ENCODE data around the gene SCAI. TPM values are rescaled to one million over a fixed set of nuclear protein-coding genes. Genes with fewer than 3 reads are reported as not detected.

Gene SCAI
- total and polyA plus RNA-seq, 5 donors from 2014 or later: 1.7 to 11.3 (median 3.9) TPM

DNA sequence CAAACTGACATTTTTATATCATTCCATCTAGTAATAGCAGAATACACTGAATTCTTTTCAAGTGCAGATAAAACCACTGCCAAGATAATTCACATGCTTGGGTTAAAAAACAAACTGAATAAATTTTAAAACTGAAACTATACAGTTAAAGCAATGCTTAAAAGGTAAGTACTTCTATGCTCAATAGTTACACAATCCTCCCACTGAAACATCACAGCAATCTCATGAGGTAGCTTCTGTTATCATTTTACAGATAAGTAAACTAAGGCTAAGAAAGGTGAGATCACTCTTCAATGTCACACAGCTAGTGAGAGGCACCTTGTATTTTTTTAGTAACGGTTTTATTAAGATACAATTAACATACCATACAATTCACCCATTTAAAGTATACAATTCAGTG lies 189.1 kb downstream of the SCAI start:
- no peak for ATAC-seq (ENCODE audit: low read depth in 2 of 2)

GRCh38 chr9:124950050-124950718 lies 193.1 kb downstream of the SCAI start:
- H3K36me3 Mint-ChIP-seq: peaks cover 18% of the 10 kb centered on the region
- DNase-seq: no peak
- no peaks in the 10 kb centered on the region for H3K27me3 Mint-ChIP-seq
- Histone ChIP-seq H3K9me3 (ENCODE audit: control insufficient read depth in 2 of 2, low read length in 2 of 2) (no peaks in the 10 kb centered on the region), H3K27me3 (ENCODE audit: control insufficient read depth, insufficient read depth, low read length) (no peaks in the 10 kb centered on the region), H3K36me3 (ENCODE audit: control insufficient read depth, insufficient read depth, low read length) (no peaks in the 10 kb centered on the region), H3K4me3 (ENCODE audit: low read depth, low read length) (no peak overlapping the region), H3K27ac (ENCODE audit: insufficient read depth, low read length, poor library complexity, severe bottlenecking) (no peak overlapping the region), H3K4me1 (ENCODE audit: control insufficient read depth, insufficient read depth, low read length, poor library complexity, severe bottlenecking) (no peaks in the 10 kb centered on the region)
- H3K4me3 Mint-ChIP-seq: no peak overlapping the region
- H3K9me3 Mint-ChIP-seq: no peaks in the 10 kb centered on the region
- H3K27ac Mint-ChIP-seq: peak overlapping the region in 1 of 3 donors; percentile 39
- H3K4me1 Mint-ChIP-seq: peaks cover 0 to 6% (median 1%) of the 10 kb centered on the region in 4 donors
- no peak for ATAC-seq (ENCODE audit: low read depth in 2 of 2)

More for the DNA sequence above, 189.1 kb downstream of the SCAI start:
- H3K27me3 ChIP-seq (ENCODE audit: control insufficient read depth, insufficient read depth, low read length): no peaks in the 10 kb centered on the region
- Mint-ChIP-seq H3K27ac (peak overlapping the region in 1 of 3 donors; percentile 68), H3K36me3 (peaks cover 18% of the 10 kb centered on the region), H3K4me3 (no peak overlapping the region), H3K4me1 (peaks cover 0 to 6% (median 0%) of the 10 kb centered on the region in 4 donors), H3K9me3 (no peaks in the 10 kb centered on the region), H3K27me3 (no peaks in the 10 kb centered on the region)
- no peak overlapping the region for H3K4me3 ChIP-seq (ENCODE audit: low read depth, low read length)
- no peak overlapping the region for H3K27ac ChIP-seq (ENCODE audit: insufficient read depth, low read length, poor library complexity, severe bottlenecking)
- H3K4me1 ChIP-seq (ENCODE audit: control insufficient read depth, insufficient read depth, low read length, poor library complexity, severe bottlenecking): no peaks in the 10 kb centered on the region
- no peaks in the 10 kb centered on the region for H3K9me3 ChIP-seq (ENCODE audit: control insufficient read depth in 2 of 2, low read length in 2 of 2)
- no peaks in the 10 kb centered on the region for H3K36me3 ChIP-seq (ENCODE audit: control insufficient read depth, insufficient read depth, low read length)
- DNase-seq: no peak

GRCh38 chr9:124949387-124949786 lies 193.9 kb downstream of the SCAI start:
- DNase-seq (no peak), ATAC-seq (ENCODE audit: low read depth in 2 of 2) (no peak)
- H3K27ac ChIP-seq (ENCODE audit: insufficient read depth, low read length, poor library complexity, severe bottlenecking): no peak overlapping the region
- Mint-ChIP-seq H3K4me3 (no peak overlapping the region), H3K9me3 (no peaks in the 10 kb centered on the region), H3K36me3 (peaks cover 18% of the 10 kb centered on the region), H3K27ac (peak overlapping the region in 1 of 3 donors; percentile 39), H3K4me1 (peaks cover 0 to 6% (median 1%) of the 10 kb centered on the region in 4 donors), H3K27me3 (no peaks in the 10 kb centered on the region)
- no peak overlapping the region for H3K4me3 ChIP-seq (ENCODE audit: low read depth, low read length)
- H3K9me3 ChIP-seq (ENCODE audit: control insufficient read depth in 2 of 2, low read length in 2 of 2): no peaks in the 10 kb centered on the region
- H3K4me1 ChIP-seq (ENCODE audit: control insufficient read depth, insufficient read depth, low read length, poor library complexity, severe bottlenecking): no peaks in the 10 kb centered on the region
- H3K36me3 ChIP-seq (ENCODE audit: control insufficient read depth, insufficient read depth, low read length): no peaks in the 10 kb centered on the region
- H3K27me3 ChIP-seq (ENCODE audit: control insufficient read depth, insufficient read depth, low read length): no peaks in the 10 kb centered on the region

- Mint-ChIP-seq H3K27ac (no peak overlapping the region), H3K4me1 (peaks cover 2 to 4% (median 3%) of the 10 kb centered on the region in 4 donors), H3K36me3 (peaks cover 13% of the 10 kb centered on the region), H3K4me3 (no peak overlapping the region), H3K9me3 (no peaks in the 10 kb centered on the region), H3K27me3 (no peaks in the 10 kb centered on the region)
- H3K4me1 ChIP-seq (ENCODE audit: control insufficient read depth, insufficient read depth, low read length, poor library complexity, severe bottlenecking): no peaks in the 10 kb centered on the region
- no peak for ATAC-seq (ENCODE audit: low read depth in 2 of 2)
- no peaks in the 10 kb centered on the region for H3K36me3 ChIP-seq (ENCODE audit: control insufficient read depth, insufficient read depth, low read length)
- DNase-seq: no peak
- H3K27ac ChIP-seq (ENCODE audit: insufficient read depth, low read length, poor library complexity, severe bottlenecking): no peak overlapping the region
- no peak overlapping the region for H3K4me3 ChIP-seq (ENCODE audit: low read depth, low read length)
- H3K27me3 ChIP-seq (ENCODE audit: control insufficient read depth, insufficient read depth, low read length): no peaks in the 10 kb centered on the region
- no peaks in the 10 kb centered on the region for H3K9me3 ChIP-seq (ENCODE audit: control insufficient read depth in 2 of 2, low read length in 2 of 2)
Observed at GRCh38 chr9:124947727-124948391, 195.5 kb downstream of the SCAI start.

DNA sequence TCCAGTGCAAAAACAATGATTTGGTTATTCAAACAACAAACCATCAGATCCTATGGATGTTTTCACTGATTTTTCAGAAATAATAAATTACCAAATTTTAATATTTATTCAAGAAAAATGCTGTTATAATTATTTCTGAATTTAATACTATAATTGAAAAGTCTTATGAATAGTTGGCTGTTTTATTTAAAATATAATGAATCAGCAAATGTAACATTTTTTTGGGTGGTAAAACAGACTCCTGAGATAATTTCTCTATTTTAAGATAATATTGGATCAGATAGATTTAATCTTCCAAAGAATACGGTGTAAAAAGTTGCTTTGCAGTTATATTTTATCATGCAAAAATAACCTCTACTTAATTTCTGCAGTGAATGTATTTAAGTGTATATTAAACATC lies 197.2 kb downstream of the SCAI start:
- H3K4me3 ChIP-seq (ENCODE audit: low read depth, low read length): no peak overlapping the region
- no peak overlapping the region for H3K27ac Mint-ChIP-seq
- no peaks in the 10 kb centered on the region for H3K9me3 Mint-ChIP-seq
- H3K27me3 ChIP-seq (ENCODE audit: control insufficient read depth, insufficient read depth, low read length): no peaks in the 10 kb centered on the region
- H3K27ac ChIP-seq (ENCODE audit: insufficient read depth, low read length, poor library complexity, severe bottlenecking): no peak overlapping the region
- H3K4me1 ChIP-seq (ENCODE audit: control insufficient read depth, insufficient read depth, low read length, poor library complexity, severe bottlenecking): peaks cover 10% of the 10 kb centered on the region
- DNase-seq (no peak), ATAC-seq (ENCODE audit: low read depth in 2 of 2) (no peak)
- H3K9me3 ChIP-seq (ENCODE audit: control insufficient read depth in 2 of 2, low read length in 2 of 2): no peaks in the 10 kb centered on the region
- H3K4me3 Mint-ChIP-seq: peak overlapping the region in 1 of 4 donors; percentile 15
- H3K4me1 Mint-ChIP-seq: peaks cover 4 to 15% (median 13%) of the 10 kb centered on the region in 4 donors
- H3K36me3 ChIP-seq (ENCODE audit: control insufficient read depth, insufficient read depth, low read length): no peaks in the 10 kb centered on the region
- peaks cover 7% of the 10 kb centered on the region for H3K36me3 Mint-ChIP-seq
- H3K27me3 Mint-ChIP-seq: no peaks in the 10 kb centered on the region

- H3K4me1 Mint-ChIP-seq: peaks cover 18 to 39% (median 31%) of the 10 kb centered on the region in 4 donors
- H3K9me3 ChIP-seq (ENCODE audit: control insufficient read depth in 2 of 2, low read length in 2 of 2): no peaks in the 10 kb centered on the region
- peaks cover 19% of the 10 kb centered on the region for H3K4me1 ChIP-seq (ENCODE audit: control insufficient read depth, insufficient read depth, low read length, poor library complexity, severe bottlenecking)
- H3K36me3 Mint-ChIP-seq: no peaks in the 10 kb centered on the region
- H3K9me3 Mint-ChIP-seq: no peaks in the 10 kb centered on the region
- H3K27me3 ChIP-seq (ENCODE audit: control insufficient read depth, insufficient read depth, low read length): no peaks in the 10 kb centered on the region
- H3K27me3 Mint-ChIP-seq: no peaks in the 10 kb centered on the region
- ATAC-seq (ENCODE audit: low read depth in 2 of 2) (peak; percentile 57 to 58), DNase-seq (peak; percentile 50 to 91 (median 73))
- H3K36me3 ChIP-seq (ENCODE audit: control insufficient read depth, insufficient read depth, low read length): peaks cover 4% of the 10 kb centered on the region
- peak overlapping the region; percentile 92 to 98 (median 96) for H3K27ac Mint-ChIP-seq
- H3K27ac ChIP-seq (ENCODE audit: insufficient read depth, low read length, poor library complexity, severe bottlenecking): peak overlapping the region; percentile 95
- peak overlapping the region; percentile 91 to 97 (median 96) for H3K4me3 Mint-ChIP-seq
- H3K4me3 ChIP-seq (ENCODE audit: low read depth, low read length): peak overlapping the region; percentile 90
Observed at GRCh38 chr9:124941679-124942561, 201.4 kb downstream of the SCAI start.

GRCh38 chr9:124940894-124941678 lies 202.2 kb downstream of the SCAI start, which contains the start of gene GOLGA1:
Gene GOLGA1 (minus strand): TSS chr9:124941083. CDS start chr9:124938711, 2,372 bp downstream.
- peaks cover 10% of the 10 kb centered on the region for H3K36me3 ChIP-seq (ENCODE audit: control insufficient read depth, insufficient read depth, low read length)
- Mint-ChIP-seq H3K27me3 (no peaks in the 10 kb centered on the region), H3K4me3 (peak within 1 kb of the TSS; percentile 91 to 97 (median 96)), H3K36me3 (peaks cover 3% of the 10 kb centered on the region), H3K9me3 (no peaks in the 10 kb centered on the region), H3K4me1 (peaks cover 18 to 43% (median 33%) of the 10 kb centered on the region in 4 donors), H3K27ac (peak within 1 kb of the TSS; percentile 92 to 98 (median 96))
- no peaks in the 10 kb centered on the region for H3K9me3 ChIP-seq (ENCODE audit: control insufficient read depth in 2 of 2, low read length in 2 of 2)
- H3K4me3 ChIP-seq (ENCODE audit: low read depth, low read length): peak within 1 kb of the TSS; percentile 90
- H3K4me1 ChIP-seq (ENCODE audit: control insufficient read depth, insufficient read depth, low read length, poor library complexity, severe bottlenecking): peaks cover 19% of the 10 kb centered on the region
- H3K27ac ChIP-seq (ENCODE audit: insufficient read depth, low read length, poor library complexity, severe bottlenecking): peak within 1 kb of the TSS; percentile 95
- H3K27me3 ChIP-seq (ENCODE audit: control insufficient read depth, insufficient read depth, low read length): no peaks in the 10 kb centered on the region
- ATAC-seq (ENCODE audit: low read depth in 2 of 2): peak; percentile 85 to 88
- peak; percentile 93 to 95 (median 95) for DNase-seq
